A673 (cell line): ENCODE measurements around the gene VWA5B1. TPM values are rescaled to one million over a fixed set of nuclear protein-coding genes. Genes with fewer than 3 reads are reported as not detected.

Source experiments
- BruUV-seq: library from RNA; stranded (reverse); fragments of 400-500 nt; replicated peaks from 2 replicates; lab custom pipeline; 2021; lab: Mats Ljungman, UMichigan
- CTCF ChIA-PET: fragments of 300-600 bp; sonication (Branson Sonifier 250); formaldehyde crosslinking; loops from one replicate; lab custom pipeline; 2022; ENCODE audit warnings: antibody characterized with exemption; lab: Charles Lee
- POLR2A ChIA-PET: fragments of 300-600 bp; sonication (Branson Sonifier 250); formaldehyde crosslinking; loops from one replicate; lab custom pipeline; 2022; ENCODE audit warnings: antibody characterized with exemption; ENCODE audit not compliant: low non-redundant PET; lab: Charles Lee
- DNase-seq: peaks from one replicate; pipeline ENCODE4 v3.0.0-alpha.2; 2015; ENCODE audit warnings: low spot score
- H3K27ac ChIP-seq: fragments of 200-600 bp; sonication (generic); 2 replicates; pipeline ENCODE4 v1.5.1; 2016; ENCODE audit warnings: mixed run types, low read depth, mild to moderate bottlenecking, mixed read lengths, antibody characterized with exemption, low read length; ENCODE audit not compliant: poor library complexity, severe bottlenecking
- H3K27me3 ChIP-seq: fragments of 200-600 bp; sonication (generic); replicated peaks from 2 replicates; pipeline ENCODE4 v1.6.1; 2017; ENCODE audit warnings: mixed run types, low read depth, mild to moderate bottlenecking, mixed read lengths, antibody characterized with exemption, low read length; ENCODE audit not compliant: insufficient read depth, poor library complexity
- H3K36me3 ChIP-seq: fragments of 200-600 bp; sonication (generic); 2 replicates; pipeline ENCODE4 v1.6.1; 2016; ENCODE audit warnings: mixed run types, mild to moderate bottlenecking, mixed read lengths, antibody characterized with exemption, low read length; ENCODE audit not compliant: insufficient read depth, poor library complexity, severe bottlenecking
- H3K4me1 ChIP-seq: fragments of 200-600 bp; sonication (generic); 2 replicates; pipeline ENCODE4 v1.6.1; 2017; ENCODE audit warnings: mixed run types, mild to moderate bottlenecking, mixed read lengths, antibody characterized with exemption, low read length; ENCODE audit not compliant: insufficient read depth, poor library complexity, severe bottlenecking
- H3K4me3 ChIP-seq: fragments of 200-600 bp; sonication (generic); 2 replicates; pipeline ENCODE4 v1.5.1; 2016; ENCODE audit warnings: low read depth, mixed run types, mild to moderate bottlenecking, mixed read lengths, low read length; ENCODE audit not compliant: poor library complexity, severe bottlenecking
- H3K9me3 ChIP-seq: fragments of 200-600 bp; sonication (generic); 2 replicates; pipeline ENCODE4 v1.6.1; 2016; ENCODE audit warnings: mixed run types, low read depth, mild to moderate bottlenecking, mixed read lengths, antibody characterized with exemption, low read length; ENCODE audit not compliant: poor library complexity, severe bottlenecking
- EZH2 ChIP-seq: fragments of 200-600 bp; sonication (generic); IDR thresholded peaks from 2 replicates; pipeline ENCODE4 v1.6.1; 2017; ENCODE audit warnings: borderline replicate concordance, low read depth, mild to moderate bottlenecking, mixed read lengths, antibody characterized with exemption, low read length; ENCODE audit not compliant: poor library complexity, severe bottlenecking
- intact Hi-C: fragments of 100-400 bp; cut with micrococcal nuclease; formaldehyde crosslinking; loops from one replicate; pipeline ENCODE4 v1.10.0; 2022; ENCODE audit not compliant: unreplicated experiment
- total RNA-seq: library from RNA; stranded (reverse); gene quantifications from 2 replicates; pipeline ENCODE4 v1.2.3, GENCODE V29; 2021
- TF ChIP-seq, protein P1 (sequence below): fragments of 300-800, 200-600 bp; sonication (generic); conservative IDR thresholded peaks from 2 replicates; pipeline ENCODE4 v1.5.1; 2017; ENCODE audit warnings: low read depth, mild to moderate bottlenecking, antibody characterized with exemption, low read length, moderate library complexity, mixed read lengths

Gene VWA5B1
- total RNA-seq, 1 experiment from 2014 or later, result not detected

DNA sequence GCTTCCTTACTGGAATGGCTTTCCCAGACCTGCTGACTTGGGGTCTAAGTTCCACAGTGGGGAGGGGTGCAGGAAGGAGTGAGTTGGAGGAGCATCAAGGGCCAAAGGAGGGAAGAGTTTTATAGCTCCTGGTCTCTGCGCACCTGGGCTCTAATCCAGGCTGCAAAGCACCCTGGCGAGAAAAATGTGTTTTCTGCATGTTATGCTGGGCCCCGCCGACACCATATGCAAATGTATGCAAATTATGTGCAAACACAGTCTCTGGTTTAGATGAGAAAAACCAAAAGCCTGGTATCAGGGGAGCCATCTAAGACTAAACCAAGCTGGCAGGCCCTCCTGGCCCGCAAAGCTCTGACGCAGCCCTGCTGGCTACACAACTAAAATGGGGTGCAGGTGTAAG is 95.0 kb downstream of the VWA5B1 start:
- Histone ChIP-seq H3K27me3 (peaks cover 68% of the 10 kb centered on the region), H3K4me1 (no peaks in the 10 kb centered on the region), H3K27ac (no peak overlapping the region), H3K36me3 (no peaks in the 10 kb centered on the region), H3K4me3 (no peak overlapping the region), H3K9me3 (no peaks in the 10 kb centered on the region)
- no TSS peak for BruUV-seq
- intact Hi-C loops, result no loop called here
- TF ChIP-seq, protein P1, sequence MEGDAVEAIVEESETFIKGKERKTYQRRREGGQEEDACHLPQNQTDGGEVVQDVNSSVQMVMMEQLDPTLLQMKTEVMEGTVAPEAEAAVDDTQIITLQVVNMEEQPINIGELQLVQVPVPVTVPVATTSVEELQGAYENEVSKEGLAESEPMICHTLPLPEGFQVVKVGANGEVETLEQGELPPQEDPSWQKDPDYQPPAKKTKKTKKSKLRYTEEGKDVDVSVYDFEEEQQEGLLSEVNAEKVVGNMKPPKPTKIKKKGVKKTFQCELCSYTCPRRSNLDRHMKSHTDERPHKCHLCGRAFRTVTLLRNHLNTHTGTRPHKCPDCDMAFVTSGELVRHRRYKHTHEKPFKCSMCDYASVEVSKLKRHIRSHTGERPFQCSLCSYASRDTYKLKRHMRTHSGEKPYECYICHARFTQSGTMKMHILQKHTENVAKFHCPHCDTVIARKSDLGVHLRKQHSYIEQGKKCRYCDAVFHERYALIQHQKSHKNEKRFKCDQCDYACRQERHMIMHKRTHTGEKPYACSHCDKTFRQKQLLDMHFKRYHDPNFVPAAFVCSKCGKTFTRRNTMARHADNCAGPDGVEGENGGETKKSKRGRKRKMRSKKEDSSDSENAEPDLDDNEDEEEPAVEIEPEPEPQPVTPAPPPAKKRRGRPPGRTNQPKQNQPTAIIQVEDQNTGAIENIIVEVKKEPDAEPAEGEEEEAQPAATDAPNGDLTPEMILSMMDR, result no peak
- no peak for TF ChIP-seq EZH2
- POLR2A ChIA-PET, result no interaction called here
- CTCF ChIA-PET, result no interaction called here
- no peak for DNase-seq

GRCh38 chr1:20386323-20387081 is 95.8 kb downstream of the VWA5B1 start:
- TF ChIP-seq, protein P1, result no peak
- no peak for TF ChIP-seq EZH2
- H3K27me3 ChIP-seq, result peaks cover 70% of the 10 kb centered on the region
- no peak overlapping the region for H3K27ac ChIP-seq
- POLR2A ChIA-PET, result no interaction called here
- BruUV-seq, result no TSS peak
- intact Hi-C loops, result no loop called here
- no peaks in the 10 kb centered on the region for H3K36me3 ChIP-seq
- CTCF ChIA-PET, result no interaction called here
- no peak overlapping the region for H3K4me3 ChIP-seq
- no peak for DNase-seq
- no peaks in the 10 kb centered on the region for H3K4me1 ChIP-seq
- no peaks in the 10 kb centered on the region for H3K9me3 ChIP-seq

GRCh38 chr1:20389571-20389970 is 98.9 kb downstream of the VWA5B1 start:
- DNase-seq, result no peak
- H3K27ac ChIP-seq, result no peak overlapping the region
- peaks cover 68% of the 10 kb centered on the region for H3K27me3 ChIP-seq
- no peaks in the 10 kb centered on the region for H3K4me1 ChIP-seq
- no TSS peak for BruUV-seq
- TF ChIP-seq, protein P1, result no peak
- TF ChIP-seq EZH2, result no peak
- intact Hi-C loops, result no loop called here
- H3K4me3 ChIP-seq, result no peak overlapping the region
- no peaks in the 10 kb centered on the region for H3K36me3 ChIP-seq
- ChIA-PET POLR2A (no interaction called here), CTCF (no interaction called here)
- H3K9me3 ChIP-seq, result no peaks in the 10 kb centered on the region
